Stomach (tissue), 4 donors: Measurements from ENCODE around the gene ANKRD55.

ENCODE experiments used
- EP300 ChIP-seq: sonication (generic); formaldehyde crosslinking; IDR thresholded peaks from one replicate; pipeline ENCODE4 v1.6.1; 2017; ENCODE audit warnings: antibody characterized with exemption
- POLR2A ChIP-seq, 4 donors: fragments of 450-650 bp; IDR thresholded peaks; one replicate each; pipeline ENCODE4 v1.6.1; 2016; ENCODE audit warnings: antibody characterized with exemption in 4 of 4, control low read depth in 2 of 4, mild to moderate bottlenecking in 1 of 4, moderate library complexity in 1 of 4
- POLR2AphosphoS5 ChIP-seq, 3 donors: sonication (generic); formaldehyde crosslinking; IDR thresholded peaks; one replicate each; pipeline ENCODE4 v1.6.1; 2016; ENCODE audit warnings: antibody characterized with exemption in 3 of 3
- TF ChIP-seq, protein P1 (sequence below), 7 experiments: fragments of 450-650 bp in 4 of 7; fragments of 200-600 bp in 3 of 7; sonication (generic) in 3 of 7; IDR thresholded peaks; one replicate each; pipeline ENCODE4 v1.5.1; 2016 to 2019; ENCODE audit warnings: antibody characterized with exemption in 7 of 7, control low read depth in 2 of 7, mild to moderate bottlenecking in 1 of 7

DNA sequence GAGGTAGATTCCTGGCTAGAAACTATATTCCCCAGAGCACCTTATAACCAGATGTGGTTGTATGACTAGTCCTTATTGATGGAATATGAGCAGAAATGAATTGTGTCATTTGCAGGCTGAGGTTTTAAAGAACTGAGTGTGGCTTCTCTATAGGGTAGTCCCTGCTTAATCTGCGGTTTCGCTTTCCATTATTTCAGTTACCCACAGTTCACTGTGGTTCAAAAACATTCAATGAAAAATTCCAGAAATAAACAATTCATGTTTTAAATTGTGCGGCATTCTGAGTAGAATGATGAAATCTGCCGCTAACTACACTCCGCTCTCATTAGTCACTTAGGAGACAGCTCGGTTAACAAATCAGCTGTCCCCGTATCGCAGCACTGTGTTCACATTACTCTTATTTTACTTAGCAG, 65.1 kb downstream of the ANKRD55 start:
- no peak for TF ChIP-seq POLR2AphosphoS5 (IDR thresholded peaks at IDR 0.05)
- TF ChIP-seq, protein P1, sequence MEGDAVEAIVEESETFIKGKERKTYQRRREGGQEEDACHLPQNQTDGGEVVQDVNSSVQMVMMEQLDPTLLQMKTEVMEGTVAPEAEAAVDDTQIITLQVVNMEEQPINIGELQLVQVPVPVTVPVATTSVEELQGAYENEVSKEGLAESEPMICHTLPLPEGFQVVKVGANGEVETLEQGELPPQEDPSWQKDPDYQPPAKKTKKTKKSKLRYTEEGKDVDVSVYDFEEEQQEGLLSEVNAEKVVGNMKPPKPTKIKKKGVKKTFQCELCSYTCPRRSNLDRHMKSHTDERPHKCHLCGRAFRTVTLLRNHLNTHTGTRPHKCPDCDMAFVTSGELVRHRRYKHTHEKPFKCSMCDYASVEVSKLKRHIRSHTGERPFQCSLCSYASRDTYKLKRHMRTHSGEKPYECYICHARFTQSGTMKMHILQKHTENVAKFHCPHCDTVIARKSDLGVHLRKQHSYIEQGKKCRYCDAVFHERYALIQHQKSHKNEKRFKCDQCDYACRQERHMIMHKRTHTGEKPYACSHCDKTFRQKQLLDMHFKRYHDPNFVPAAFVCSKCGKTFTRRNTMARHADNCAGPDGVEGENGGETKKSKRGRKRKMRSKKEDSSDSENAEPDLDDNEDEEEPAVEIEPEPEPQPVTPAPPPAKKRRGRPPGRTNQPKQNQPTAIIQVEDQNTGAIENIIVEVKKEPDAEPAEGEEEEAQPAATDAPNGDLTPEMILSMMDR (IDR thresholded peaks at IDR 0.05), result no peak
- TF ChIP-seq POLR2A (IDR thresholded peaks at IDR 0.05), result no peak
- TF ChIP-seq EP300, result no peak
